ENCODE results near the gene RANBP10.

Gene RANBP10

GRCh38 chr16:67741118-67741517 is 65.2 kb downstream of the RANBP10 start:
- no peak for DNase-seq (ENCODE audit: low spot score)

- no peak for DNase-seq (ENCODE audit: low spot score)
Measured at GRCh38 chr16:67740391-67740790, 66.0 kb downstream of the RANBP10 start.

- no peak for DNase-seq (ENCODE audit: low spot score)
Measured at GRCh38 chr16:67736858-67737257, 69.5 kb downstream of the RANBP10 start.

- no peak for DNase-seq (ENCODE audit: low spot score)
Measured at GRCh38 chr16:67734731-67735201, 71.6 kb downstream of the RANBP10 start.

GRCh38 chr16:67733734-67734470 is 72.5 kb downstream of the RANBP10 start:
- DNase-seq (ENCODE audit: low spot score), result no peak

GRCh38 chr16:67731753-67732095 is 74.6 kb downstream of the RANBP10 start:
- no peak for DNase-seq (ENCODE audit: low spot score)

- DNase-seq (ENCODE audit: low spot score), result no peak
Measured at GRCh38 chr16:67731071-67731752, 75.1 kb downstream of the RANBP10 start.

GRCh38 chr16:67730326-67730725 is 76.0 kb downstream of the RANBP10 start:
- no peak for DNase-seq (ENCODE audit: low spot score)

GRCh38 chr16:67729636-67730248 is 76.6 kb downstream of the RANBP10 start:
- no peak for DNase-seq (ENCODE audit: low spot score)

GRCh38 chr16:67727521-67728485 is 78.6 kb downstream of the RANBP10 start:
- no peak for DNase-seq (ENCODE audit: low spot score)

GRCh38 chr16:67726106-67727034 is 80.0 kb downstream of the RANBP10 start:
- DNase-seq (ENCODE audit: low spot score), result no peak

GRCh38 chr16:67723911-67724305 is 82.5 kb downstream of the RANBP10 start:
- no peak for DNase-seq (ENCODE audit: low spot score)

GRCh38 chr16:67723151-67723910 is 83.0 kb downstream of the RANBP10 start:
- no peak for DNase-seq (ENCODE audit: low spot score)

- no peak for DNase-seq (ENCODE audit: low spot score)
Measured at GRCh38 chr16:67720236-67720635, 86.1 kb downstream of the RANBP10 start.

- DNase-seq (ENCODE audit: low spot score), result peak; percentile 81
Measured at GRCh38 chr16:67719778-67720144, 86.6 kb downstream of the RANBP10 start.

- DNase-seq (ENCODE audit: low spot score), result peak; percentile 92
Measured at GRCh38 chr16:67719048-67719777, 87.1 kb downstream of the RANBP10 start, which contains the start of gene GFOD2. TSS of gene GFOD2 (minus strand) at chr16:67719316. CDS start at chr16:67685715, 33,601 bp downstream.

GRCh38 chr16:67718668-67719047 is 87.7 kb downstream of the RANBP10 start:
- peak; percentile 22 for DNase-seq (ENCODE audit: low spot score)

- DNase-seq (ENCODE audit: low spot score), result no peak
Measured at GRCh38 chr16:67716097-67716496, 90.3 kb downstream of the RANBP10 start.

GRCh38 chr16:67714522-67714921 is 91.8 kb downstream of the RANBP10 start:
- DNase-seq (ENCODE audit: low spot score), result no peak

Data from RKO (cell line).